ENCODE data around the gene ARL14.
A peak's percentile ranks its signal among the peaks of the same experiment; 100 is the strongest.

Gene ARL14

DNA sequence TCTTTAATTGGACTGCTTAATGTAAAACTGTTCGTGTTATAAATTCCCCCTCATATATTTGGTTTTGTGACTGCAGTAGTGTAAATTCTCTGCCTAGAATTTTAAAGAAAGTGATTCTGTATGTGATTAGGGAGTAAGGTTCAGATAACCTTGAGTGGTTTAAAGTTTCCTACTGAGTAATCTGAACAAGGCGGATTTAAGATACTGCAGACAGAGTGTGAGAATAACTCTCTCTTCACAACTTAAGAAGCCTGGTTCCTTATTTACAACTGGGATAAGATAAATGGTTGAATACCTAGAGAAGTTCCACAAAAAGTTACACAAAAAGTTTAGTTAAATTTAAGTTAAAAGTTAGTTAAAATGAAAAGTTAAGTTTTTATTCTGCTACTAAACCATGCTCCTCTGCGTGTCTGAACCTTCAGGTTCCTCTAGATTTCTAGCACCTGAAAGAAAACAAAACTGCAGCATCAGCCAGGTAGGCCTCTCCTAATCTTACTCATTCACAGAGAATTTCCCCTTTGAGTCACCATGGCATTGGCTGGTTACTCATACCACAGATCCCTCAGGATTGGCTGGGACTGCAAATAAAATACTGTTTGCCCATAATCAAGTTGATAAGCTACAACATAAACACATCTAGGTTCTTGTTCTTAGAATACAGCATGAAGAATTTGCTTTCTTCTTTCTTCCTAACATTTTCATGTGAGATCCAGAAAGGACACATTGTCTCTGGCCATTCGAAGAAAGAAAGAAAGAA is at the start of gene ARL14:
Gene ARL14, plus strand, starts transcription at position 614 of the 757 bp plus-strand sequence. CDS start 187 bp downstream, outside the sequence.
- no peak for DNase-seq

DNA sequence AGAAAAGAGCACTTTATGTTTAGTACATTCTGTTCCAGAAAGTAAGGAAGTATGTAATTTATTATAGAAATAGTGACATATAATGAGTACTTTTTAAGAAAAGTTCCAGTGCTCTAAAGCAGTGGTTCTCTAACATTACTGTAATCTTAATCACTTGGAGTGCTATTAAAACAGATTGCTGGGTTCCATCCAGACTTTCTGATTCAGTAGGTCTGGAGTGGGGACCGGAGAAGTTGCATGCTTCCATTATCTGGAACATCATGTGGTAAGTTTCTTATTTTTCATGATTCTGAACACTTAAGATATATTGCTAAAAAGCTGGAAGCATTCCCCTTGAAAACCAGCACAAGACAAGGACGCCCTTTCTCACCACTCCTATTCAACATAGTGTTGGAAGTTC is 47.5 kb upstream of the ARL14 start:
- DNase-seq = no peak

- no peak for DNase-seq
These were observed 43.4 kb upstream of the ARL14 start for GRCh38 chr3:160633361-160634083.

DNA sequence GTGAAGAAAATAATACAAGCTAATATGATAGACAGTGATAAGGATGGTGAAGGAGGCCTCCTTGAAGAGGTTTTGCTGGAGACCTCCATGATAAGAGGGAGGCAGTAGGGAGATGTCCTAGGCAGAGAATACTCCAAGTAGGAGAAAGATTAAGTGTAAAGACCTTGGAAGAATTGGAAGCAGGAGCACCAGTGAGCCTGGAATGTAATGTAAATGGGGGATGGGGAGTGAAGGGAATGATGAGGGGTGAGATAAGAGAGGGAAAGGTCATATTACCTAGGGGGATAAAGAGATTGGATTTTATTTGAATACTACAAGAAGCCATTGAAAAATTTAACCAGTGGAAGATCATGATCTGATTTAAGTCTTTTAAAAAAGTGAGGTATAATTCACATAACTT is 41.7 kb upstream of the ARL14 start:
- DNase-seq = no peak

DNA sequence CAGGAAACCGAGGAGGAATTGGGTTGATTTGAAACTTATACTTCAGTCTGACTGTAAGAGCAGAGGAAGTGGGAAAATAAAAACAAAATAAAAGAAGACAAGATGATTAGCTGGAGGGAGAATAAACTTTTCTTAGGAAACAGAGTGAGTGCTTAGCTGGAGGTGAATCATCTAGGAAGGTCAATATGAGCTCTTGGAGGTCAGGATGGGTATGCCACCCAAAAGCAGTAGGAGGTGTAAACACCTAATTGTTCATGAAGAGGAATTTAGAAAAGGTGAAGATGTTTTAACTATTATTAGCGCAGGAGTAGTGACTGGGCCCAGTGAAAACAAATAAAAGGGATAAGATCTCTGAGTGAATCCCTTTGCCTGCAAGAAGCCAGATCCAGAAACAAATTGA is 39.9 kb upstream of the ARL14 start:
- DNase-seq = no peak

- no peak for DNase-seq
These were observed 38.8 kb upstream of the ARL14 start for GRCh38 chr3:160638184-160638583.

DNA sequence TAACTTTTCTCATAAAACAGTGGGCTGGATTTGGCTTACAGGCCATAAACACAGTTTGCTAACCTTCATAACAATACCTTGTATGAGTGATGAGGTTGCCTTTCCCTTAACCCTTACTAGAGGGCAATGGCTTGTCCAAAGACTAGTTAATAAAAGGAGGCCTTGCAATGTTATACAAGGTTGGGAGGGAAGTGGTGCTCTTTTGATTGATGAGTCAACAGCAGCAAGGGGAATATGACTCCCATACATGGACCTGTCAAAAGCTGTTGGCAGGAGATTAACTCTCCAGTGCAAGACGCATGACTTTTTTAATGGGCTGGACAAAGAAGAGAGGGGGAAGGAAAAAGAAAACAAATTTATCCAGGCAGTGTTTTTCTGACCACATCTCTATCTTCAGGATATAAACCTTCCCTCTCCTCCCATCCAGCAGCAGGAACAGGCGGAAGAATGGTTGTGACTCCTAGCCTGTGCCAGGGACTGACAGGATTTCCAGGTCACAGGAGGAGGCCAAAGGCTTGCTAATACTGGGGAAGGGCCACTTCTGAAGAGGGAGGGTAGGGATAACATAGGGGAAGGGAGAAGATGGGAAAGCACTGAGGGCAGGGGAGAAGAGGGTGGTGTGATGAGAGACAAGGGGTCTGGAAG is 35.2 kb upstream of the ARL14 start:
- DNase-seq = no peak

DNA sequence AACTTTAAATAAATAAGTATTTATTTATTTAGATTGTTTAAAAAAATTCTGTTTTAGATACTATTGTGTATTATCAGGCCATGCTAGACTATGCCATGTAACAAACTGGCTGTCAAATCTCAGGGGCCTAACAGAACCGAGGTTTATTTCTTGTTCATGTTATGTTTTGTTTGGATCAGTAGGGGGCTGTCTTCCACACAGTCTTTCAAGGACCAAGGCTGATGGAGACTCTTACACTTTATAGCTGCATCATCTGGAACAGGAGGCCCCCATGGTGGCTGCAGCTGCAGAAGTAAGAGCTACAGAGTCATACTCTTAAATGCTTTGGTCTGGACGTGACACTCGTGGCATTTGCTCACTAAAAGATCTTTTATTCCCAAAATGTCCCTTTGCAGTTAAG is 33.0 kb upstream of the ARL14 start:
- no peak for DNase-seq

GRCh38 chr3:160644491-160644890 is 32.5 kb upstream of the ARL14 start:
- DNase-seq = no peak

DNA sequence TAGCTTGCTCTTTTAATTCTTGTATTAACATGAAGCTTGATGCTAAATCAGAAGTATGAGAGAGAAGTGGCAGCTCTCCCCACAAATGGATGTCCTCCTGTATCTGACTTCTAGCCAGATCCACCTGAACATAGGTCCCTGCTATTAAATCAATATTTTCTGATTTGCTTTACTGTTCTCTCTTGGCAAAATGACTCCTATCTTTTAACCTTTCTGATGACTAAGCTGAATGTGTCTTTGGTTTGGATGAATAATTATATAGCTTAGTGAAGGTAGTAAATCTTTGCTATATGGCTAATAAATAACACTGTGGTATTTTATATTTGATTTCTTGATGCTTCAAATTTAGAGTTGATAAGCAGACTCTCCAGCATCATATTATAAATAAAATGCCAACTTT is 28.3 kb upstream of the ARL14 start:
- DNase-seq = no peak

- DNase-seq = no peak
These were observed 27.4 kb upstream of the ARL14 start for GRCh38 chr3:160649596-160649995.

GRCh38 chr3:160653512-160653911 is 23.4 kb upstream of the ARL14 start:
- no peak for DNase-seq

DNA sequence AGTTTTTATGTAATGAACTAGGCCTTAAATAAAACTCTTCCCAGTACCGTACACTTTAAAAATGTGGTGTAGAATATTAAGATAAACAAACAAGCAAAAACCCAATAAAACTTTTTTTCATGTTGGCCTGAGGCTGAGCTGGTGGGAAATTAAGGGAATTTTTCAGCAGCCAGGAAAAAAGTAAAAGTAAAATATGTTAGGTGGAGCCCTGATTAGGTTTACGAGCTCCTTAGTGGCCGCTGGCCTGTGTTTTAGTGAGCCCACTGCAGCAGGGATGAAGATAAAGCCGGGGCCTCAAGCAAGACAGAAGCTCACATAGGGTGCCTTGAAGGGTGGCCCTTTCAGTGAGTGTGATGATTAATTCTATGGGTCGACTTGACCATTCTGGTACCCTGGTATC is 16.1 kb upstream of the ARL14 start:
- no peak for DNase-seq

DNA sequence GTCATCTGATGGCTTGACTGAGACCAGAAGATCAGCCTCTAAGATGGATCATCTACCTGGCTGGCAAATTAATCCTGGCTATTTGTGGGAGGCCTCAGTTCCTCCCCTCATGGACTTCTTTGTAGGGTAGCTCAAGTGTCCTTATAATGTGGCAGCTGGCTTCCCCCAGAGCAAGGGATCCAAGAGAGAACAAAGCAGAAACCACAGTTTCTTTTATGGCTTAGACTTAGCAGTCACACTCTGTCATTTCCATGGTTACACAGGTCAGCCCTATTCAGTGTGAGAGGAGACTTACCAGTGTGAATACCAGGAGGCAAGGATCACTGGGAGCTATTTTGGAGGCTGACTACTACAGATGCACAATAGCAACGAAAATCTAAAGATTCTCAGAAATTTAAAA is 15.3 kb upstream of the ARL14 start:
- DNase-seq = no peak

DNA sequence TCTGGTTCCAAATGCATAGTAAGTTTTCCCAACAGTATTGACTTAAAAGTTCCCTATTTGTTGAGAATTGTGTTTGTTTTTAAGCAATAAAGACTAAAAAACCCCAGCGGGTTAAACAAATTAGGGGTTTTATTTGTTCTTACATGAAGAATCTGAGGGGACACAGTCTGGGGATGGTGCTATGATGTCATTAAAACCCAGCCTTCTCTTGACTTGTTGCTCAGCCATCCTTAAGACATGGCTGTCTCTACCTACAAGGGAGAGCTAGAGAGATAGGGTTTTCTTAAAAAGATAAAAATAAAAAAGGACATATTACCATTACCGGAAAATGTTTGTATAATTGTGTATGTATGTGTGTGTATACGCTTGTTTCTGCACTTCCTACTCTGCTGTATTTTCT is 11.7 kb upstream of the ARL14 start:
- DNase-seq = no peak

DNA sequence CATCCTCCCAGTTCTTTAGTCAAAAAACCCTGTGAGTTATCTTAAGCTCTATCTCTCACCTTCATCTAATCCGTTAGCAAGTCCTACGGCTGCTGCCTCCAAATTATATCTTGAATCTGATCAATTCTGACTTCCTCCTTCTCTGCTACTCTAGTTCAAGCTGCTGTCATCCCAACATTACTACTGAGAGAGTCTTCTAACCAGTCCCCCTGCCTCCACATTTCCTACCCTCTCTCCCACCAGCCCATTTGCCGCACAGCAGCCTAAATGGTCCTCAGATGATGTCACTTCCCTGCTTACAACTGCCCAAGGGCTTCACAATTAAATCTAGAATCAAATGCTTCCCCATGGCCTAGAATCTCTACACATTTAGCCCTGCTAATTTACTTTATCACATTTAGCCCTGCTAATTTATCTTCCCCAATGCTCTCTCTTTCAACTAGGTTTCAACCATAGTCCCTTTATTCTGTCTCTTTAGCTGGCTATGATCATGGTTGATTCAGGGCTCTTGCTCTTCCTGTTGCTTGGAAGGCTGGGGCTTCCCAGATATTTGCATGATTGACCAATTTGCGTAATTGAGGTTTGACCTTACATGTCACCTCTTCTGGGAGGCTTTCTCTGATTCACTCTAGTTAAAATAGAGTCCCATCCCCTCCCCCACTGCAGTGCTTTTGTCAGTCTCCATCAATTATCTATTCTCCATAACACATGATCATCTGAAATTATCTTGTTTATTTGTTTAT is 11.0 kb upstream of the ARL14 start:
- DNase-seq = no peak

DNA sequence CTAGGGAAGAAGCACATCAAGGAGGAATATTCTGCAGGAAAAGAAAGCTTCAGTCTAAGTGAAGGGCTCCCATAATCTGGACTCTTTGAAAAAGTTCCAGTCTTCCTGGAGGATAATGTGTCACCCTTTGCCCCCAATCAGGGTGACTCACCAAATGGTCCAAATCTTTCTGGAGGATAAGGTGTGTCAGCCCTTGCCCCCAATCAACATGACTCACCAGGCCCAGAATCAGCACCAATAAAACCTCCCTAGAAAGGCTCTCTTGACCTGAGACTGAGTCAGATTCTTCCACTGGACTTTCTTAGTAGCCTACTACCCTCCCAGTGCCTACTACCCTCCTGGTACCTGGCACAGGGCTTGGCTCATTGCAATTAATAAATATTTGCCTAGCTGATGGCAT is 9.5 kb upstream of the ARL14 start:
- DNase-seq = no peak

GRCh38 chr3:160668454-160668853 is 8.5 kb upstream of the ARL14 start:
- DNase-seq = no peak

GRCh38 chr3:160671231-160671630 is 5.7 kb upstream of the ARL14 start:
- DNase-seq = no peak

DNA sequence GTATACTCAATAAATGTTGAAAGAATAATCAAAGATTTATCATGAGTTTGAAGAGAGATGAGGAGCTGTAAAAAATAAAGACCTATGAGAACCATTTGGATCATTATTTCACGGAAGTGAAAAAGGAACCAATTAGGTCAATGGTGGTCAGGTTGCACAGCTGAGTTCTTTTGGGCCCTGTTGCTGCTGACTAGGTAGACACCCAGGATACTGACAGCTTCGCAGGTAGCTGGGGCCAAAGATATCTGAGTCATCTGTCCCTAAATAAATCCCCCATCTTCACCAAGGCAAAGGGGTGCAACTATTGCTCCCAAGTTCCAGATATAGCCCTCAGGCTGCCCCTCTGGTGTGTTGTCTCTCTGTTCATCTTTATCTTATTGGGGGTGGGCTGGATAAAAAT is 5.0 kb upstream of the ARL14 start:
- DNase-seq = no peak

GRCh38 chr3:160673188-160673587 is 3.8 kb upstream of the ARL14 start:
- DNase-seq = no peak

GRCh38 chr3:160675566-160676124 is 1.3 kb upstream of the ARL14 start:
- DNase-seq = peak in 1 of 2 experiments; percentile 26

DNA sequence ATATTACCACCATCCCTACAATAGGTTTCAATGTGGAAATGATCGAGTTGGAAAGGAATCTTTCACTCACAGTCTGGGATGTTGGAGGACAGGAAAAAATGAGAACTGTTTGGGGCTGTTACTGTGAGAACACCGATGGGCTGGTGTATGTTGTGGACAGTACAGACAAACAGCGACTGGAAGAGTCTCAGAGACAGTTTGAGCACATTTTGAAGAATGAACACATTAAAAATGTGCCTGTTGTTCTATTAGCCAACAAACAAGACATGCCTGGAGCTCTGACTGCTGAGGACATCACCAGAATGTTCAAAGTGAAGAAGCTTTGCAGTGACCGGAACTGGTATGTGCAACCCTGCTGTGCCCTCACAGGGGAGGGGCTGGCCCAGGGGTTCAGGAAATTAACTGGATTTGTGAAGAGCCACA is 510 bp downstream of the ARL14 start:
- DNase-seq = no peak

Data from NCI-H2081 (cell line).